SU-DHL-6 (cell line): ENCODE data around the gene FOXD2.

ENCODE experiments used
- H2AFZ ChIP-seq: fragments of 200-600 bp; sonication (generic); 2 replicates; pipeline ENCODE4 v1.6.1; 2014; ENCODE audit warnings: low read depth, mild to moderate bottlenecking, moderate library complexity, mixed read lengths, antibody characterized with exemption, low read length; ENCODE audit not compliant: severe bottlenecking
- H3F3A ChIP-seq: fragments of 200-600 bp; shearing (Covaris generic); 2 replicates; pipeline ENCODE4 v1.6.0; 2016; ENCODE audit warnings: antibody characterized with exemption, mild to moderate bottlenecking; ENCODE audit not compliant: insufficient read depth
- H3K27ac ChIP-seq: fragments of 200-600 bp; sonication (generic); 2 replicates; pipeline ENCODE4 v1.5.1; 2016; ENCODE audit warnings: low read depth, mild to moderate bottlenecking, low read length, moderate library complexity, mixed read lengths
- H3K27me3 ChIP-seq: fragments of 200-600 bp; sonication (generic), shearing (Covaris generic); 2 replicates; pipeline ENCODE4 v1.6.0; 2014; ENCODE audit warnings: mild to moderate bottlenecking, low read length
- H3K36me3 ChIP-seq: fragments of 200-600 bp; sonication (generic); 2 replicates; pipeline ENCODE4 v1.6.1; 2014; ENCODE audit warnings: mild to moderate bottlenecking, low read length, mixed read lengths
- H3K4me2 ChIP-seq: fragments of 300-600, 200-600 bp; shearing (Covaris generic), sonication (generic); 2 replicates; pipeline ENCODE4 v1.6.0; 2014; ENCODE audit warnings: low read length, low read depth, mild to moderate bottlenecking; ENCODE audit not compliant: poor library complexity, severe bottlenecking
- H3K4me3 ChIP-seq: fragments of 200-600 bp; sonication (generic); 2 replicates; pipeline ENCODE4 v1.5.1; 2014; ENCODE audit warnings: antibody characterized with exemption, low read length, mild to moderate bottlenecking, mixed read lengths; ENCODE audit not compliant: insufficient read depth, poor library complexity, severe bottlenecking
- H3K79me2 ChIP-seq: fragments of 200-600 bp; sonication (generic); 2 replicates; pipeline ENCODE4 v1.6.1; 2014; ENCODE audit warnings: mild to moderate bottlenecking, low read length, moderate library complexity; ENCODE audit not compliant: insufficient read depth
- H3K9ac ChIP-seq: fragments of 200-600 bp; sonication (generic); 2 replicates; pipeline ENCODE4 v1.7.0; 2014; ENCODE audit warnings: mild to moderate bottlenecking, low read length
- H3K9me2 ChIP-seq: fragments of 200-600 bp; sonication (generic); replicated peaks from 2 replicates; pipeline ENCODE4 v1.6.1; 2014; ENCODE audit warnings: low read length; ENCODE audit not compliant: insufficient read depth
- H3K9me3 ChIP-seq: fragments of 200-600 bp; sonication (generic); 2 replicates; pipeline ENCODE4 v1.6.1; 2014; ENCODE audit warnings: low read length, mixed read lengths; ENCODE audit not compliant: insufficient read depth
- H4K20me1 ChIP-seq: fragments of 200-600 bp; sonication (generic); 2 replicates; pipeline ENCODE4 v1.6.1; 2014; ENCODE audit warnings: low read depth, mild to moderate bottlenecking, antibody characterized with exemption, low read length, moderate library complexity, mixed read lengths
- EZH2phosphoT487 ChIP-seq: fragments of 200-600 bp; sonication (generic), shearing (Covaris generic); conservative IDR thresholded peaks from 2 replicates; pipeline ENCODE4 v1.6.1; 2018; ENCODE audit warnings: mild to moderate bottlenecking, antibody characterized with exemption, low read length, moderate library complexity, mixed read lengths
- TF ChIP-seq, protein P1 (sequence below): fragments of 200-600 bp; sonication (generic); IDR thresholded peaks from one replicate; pipeline ENCODE4 v1.5.1; 2017; ENCODE audit warnings: antibody characterized with exemption, mild to moderate bottlenecking, low read length, moderate library complexity; ENCODE audit not compliant: insufficient read depth, poor library complexity, severe bottlenecking

The FOXD2 gene

GRCh38 chr1:47410068-47410455 lies 27.8 kb upstream of the FOXD2 start:
- no peaks in the 10 kb centered on the region for H4K20me1 ChIP-seq
- no peaks in the 10 kb centered on the region for H3K9me3 ChIP-seq
- H3K4me2 ChIP-seq: no peak overlapping the region
- TF ChIP-seq, protein P1, sequence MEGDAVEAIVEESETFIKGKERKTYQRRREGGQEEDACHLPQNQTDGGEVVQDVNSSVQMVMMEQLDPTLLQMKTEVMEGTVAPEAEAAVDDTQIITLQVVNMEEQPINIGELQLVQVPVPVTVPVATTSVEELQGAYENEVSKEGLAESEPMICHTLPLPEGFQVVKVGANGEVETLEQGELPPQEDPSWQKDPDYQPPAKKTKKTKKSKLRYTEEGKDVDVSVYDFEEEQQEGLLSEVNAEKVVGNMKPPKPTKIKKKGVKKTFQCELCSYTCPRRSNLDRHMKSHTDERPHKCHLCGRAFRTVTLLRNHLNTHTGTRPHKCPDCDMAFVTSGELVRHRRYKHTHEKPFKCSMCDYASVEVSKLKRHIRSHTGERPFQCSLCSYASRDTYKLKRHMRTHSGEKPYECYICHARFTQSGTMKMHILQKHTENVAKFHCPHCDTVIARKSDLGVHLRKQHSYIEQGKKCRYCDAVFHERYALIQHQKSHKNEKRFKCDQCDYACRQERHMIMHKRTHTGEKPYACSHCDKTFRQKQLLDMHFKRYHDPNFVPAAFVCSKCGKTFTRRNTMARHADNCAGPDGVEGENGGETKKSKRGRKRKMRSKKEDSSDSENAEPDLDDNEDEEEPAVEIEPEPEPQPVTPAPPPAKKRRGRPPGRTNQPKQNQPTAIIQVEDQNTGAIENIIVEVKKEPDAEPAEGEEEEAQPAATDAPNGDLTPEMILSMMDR: no peak
- no peak for TF ChIP-seq EZH2phosphoT487
- H3K9me2 ChIP-seq: no peaks in the 10 kb centered on the region
- no peak overlapping the region for H3K4me3 ChIP-seq
- H3K36me3 ChIP-seq: no peaks in the 10 kb centered on the region
- H3K27me3 ChIP-seq: no peaks in the 10 kb centered on the region
- no peak overlapping the region for H3K9ac ChIP-seq
- H3K79me2 ChIP-seq: no peaks in the 10 kb centered on the region
- H3K27ac ChIP-seq: no peak overlapping the region
- no peaks in the 10 kb centered on the region for H3F3A ChIP-seq
- no peak overlapping the region for H2AFZ ChIP-seq

DNA sequence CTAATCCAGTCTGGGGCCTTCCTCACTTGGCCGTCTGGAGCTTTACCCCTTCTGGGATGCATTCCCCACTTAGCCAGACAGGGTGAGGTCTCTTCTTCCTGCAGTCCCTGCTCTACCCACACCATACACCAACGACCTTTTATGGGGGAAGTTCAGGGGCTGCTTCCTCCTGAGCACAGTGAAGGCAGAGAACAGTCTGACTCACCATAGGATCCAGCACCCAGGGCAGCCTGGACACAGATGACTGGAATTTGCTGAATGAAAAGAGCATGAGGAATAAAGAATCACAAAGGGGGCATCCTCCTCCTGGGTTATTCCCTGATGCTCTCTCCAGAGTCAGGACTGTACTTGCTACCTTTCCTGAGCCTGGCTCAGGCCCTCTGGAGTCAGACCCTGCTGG lies 26.4 kb upstream of the FOXD2 start:
- H3K27ac ChIP-seq: no peak overlapping the region
- H3K36me3 ChIP-seq: no peaks in the 10 kb centered on the region
- H3K9me2 ChIP-seq: no peaks in the 10 kb centered on the region
- no peak overlapping the region for H3K4me3 ChIP-seq
- H3F3A ChIP-seq: no peaks in the 10 kb centered on the region
- no peaks in the 10 kb centered on the region for H3K9me3 ChIP-seq
- no peak overlapping the region for H2AFZ ChIP-seq
- no peak overlapping the region for H3K9ac ChIP-seq
- H3K4me2 ChIP-seq: no peak overlapping the region
- no peaks in the 10 kb centered on the region for H4K20me1 ChIP-seq
- H3K27me3 ChIP-seq: no peaks in the 10 kb centered on the region
- TF ChIP-seq EZH2phosphoT487: no peak
- TF ChIP-seq, protein P1: no peak
- H3K79me2 ChIP-seq: no peaks in the 10 kb centered on the region

GRCh38 chr1:47412437-47412836 lies 25.4 kb upstream of the FOXD2 start:
- H3F3A ChIP-seq: no peaks in the 10 kb centered on the region
- H3K9ac ChIP-seq: no peak overlapping the region
- TF ChIP-seq, protein P1: no peak
- TF ChIP-seq EZH2phosphoT487: no peak
- no peak overlapping the region for H3K27ac ChIP-seq
- H3K36me3 ChIP-seq: no peaks in the 10 kb centered on the region
- no peak overlapping the region for H3K4me3 ChIP-seq
- H3K9me3 ChIP-seq: no peaks in the 10 kb centered on the region
- no peaks in the 10 kb centered on the region for H3K9me2 ChIP-seq
- no peaks in the 10 kb centered on the region for H4K20me1 ChIP-seq
- no peaks in the 10 kb centered on the region for H3K79me2 ChIP-seq
- H3K4me2 ChIP-seq: no peak overlapping the region
- no peak overlapping the region for H2AFZ ChIP-seq
- H3K27me3 ChIP-seq: no peaks in the 10 kb centered on the region
